HFFc6 (cell line): Measurements from ENCODE around the gene CACHD1. TPM values are rescaled to one million over a fixed set of nuclear protein-coding genes. Genes with fewer than 3 reads are reported as not detected.

Experiments
- DNase-seq: peaks from one replicate; pipeline ENCODE4 v3.0.0-alpha.2; 2018
- H3K27ac Mint-ChIP-seq: 2 replicates; pipeline ENCODE4 v1.8.0; 2020; ENCODE audit warnings: mild to moderate bottlenecking, mixed read lengths
- H3K27me3 Mint-ChIP-seq: 2 replicates; pipeline ENCODE4 v1.8.0; 2021; ENCODE audit warnings: mild to moderate bottlenecking, moderate library complexity, mixed read lengths; ENCODE audit not compliant: insufficient read depth
- H3K36me3 Mint-ChIP-seq: 2 replicates; pipeline ENCODE4 v1.8.0; 2021; ENCODE audit warnings: low read depth, mixed read lengths
- H3K4me1 Mint-ChIP-seq: 2 replicates; pipeline ENCODE4 v1.8.0; 2020; ENCODE audit warnings: low read depth, mixed read lengths
- H3K4me3 Mint-ChIP-seq: 2 replicates; pipeline ENCODE4 v1.8.0; 2020; ENCODE audit warnings: mild to moderate bottlenecking, moderate library complexity, mixed read lengths
- H3K9me3 Mint-ChIP-seq: 2 replicates; pipeline ENCODE4 v1.8.0; 2020; ENCODE audit warnings: mild to moderate bottlenecking, mixed read lengths
- total RNA-seq, 6 experiments: library from RNA; stranded (reverse); fragmentation: NEBNext Ultra II Directional; extraction: Animal tissue kit (Norgen Biotek cat#: 25700); gene quantifications; 2 replicates in 1 of 6; 3 replicates in 5 of 6; pipeline ENCODE4 v1.2.3, GENCODE V29; 2021
- TF ChIP-seq, protein P1 (sequence below): fragments of 200-600 bp; sonication (generic); IDR thresholded peaks from 2 replicates; pipeline ENCODE4 v1.5.0; 2021; ENCODE audit warnings: antibody characterized with exemption, mild to moderate bottlenecking

The CACHD1 gene
- total RNA-seq, 6 experiments from 2014 or later = 3.9 to 5.5 (median 5.1) TPM

DNA sequence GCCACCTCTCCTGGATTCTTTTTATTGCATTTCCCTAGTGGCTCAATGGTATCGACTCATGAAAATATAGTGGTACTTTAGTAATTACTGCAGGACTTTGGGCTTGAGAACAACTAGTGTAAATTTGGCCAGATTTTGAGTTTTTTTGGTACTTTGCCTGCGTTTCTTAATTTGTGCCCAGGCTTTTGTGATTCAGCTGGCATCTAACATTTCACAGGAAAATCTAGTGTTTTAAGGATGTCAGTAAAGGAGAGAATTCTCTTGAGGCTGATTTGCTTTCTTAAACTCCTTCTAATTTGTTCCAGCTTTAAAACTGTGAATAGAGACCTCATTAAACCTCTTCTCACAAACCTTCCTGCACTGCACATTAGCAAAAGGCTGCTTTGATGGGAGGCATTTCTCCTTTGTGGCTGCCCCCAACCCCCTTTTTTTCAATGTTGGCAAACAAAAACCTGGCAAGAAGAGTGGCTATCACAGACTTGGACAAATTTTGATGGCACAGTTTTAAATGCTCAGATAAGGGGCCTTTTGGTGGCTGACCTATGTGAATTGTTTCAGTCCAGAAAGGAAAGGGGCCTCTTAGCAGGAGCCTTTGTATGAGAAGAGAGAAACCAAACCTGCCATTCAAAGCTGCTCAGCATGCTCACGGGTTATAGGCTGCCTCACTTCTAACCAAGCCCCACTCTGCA lies 161.6 kb downstream of the CACHD1 start:
- DNase-seq = no peak
- Mint-ChIP-seq H3K27ac (no peak overlapping the region), H3K4me3 (no peak overlapping the region), H3K36me3 (no peaks in the 10 kb centered on the region), H3K9me3 (no peaks in the 10 kb centered on the region), H3K27me3 (peaks cover 1% of the 10 kb centered on the region; the same call in 1 of the 2 replicates), H3K4me1 (no peaks in the 10 kb centered on the region)
- TF ChIP-seq, protein P1, sequence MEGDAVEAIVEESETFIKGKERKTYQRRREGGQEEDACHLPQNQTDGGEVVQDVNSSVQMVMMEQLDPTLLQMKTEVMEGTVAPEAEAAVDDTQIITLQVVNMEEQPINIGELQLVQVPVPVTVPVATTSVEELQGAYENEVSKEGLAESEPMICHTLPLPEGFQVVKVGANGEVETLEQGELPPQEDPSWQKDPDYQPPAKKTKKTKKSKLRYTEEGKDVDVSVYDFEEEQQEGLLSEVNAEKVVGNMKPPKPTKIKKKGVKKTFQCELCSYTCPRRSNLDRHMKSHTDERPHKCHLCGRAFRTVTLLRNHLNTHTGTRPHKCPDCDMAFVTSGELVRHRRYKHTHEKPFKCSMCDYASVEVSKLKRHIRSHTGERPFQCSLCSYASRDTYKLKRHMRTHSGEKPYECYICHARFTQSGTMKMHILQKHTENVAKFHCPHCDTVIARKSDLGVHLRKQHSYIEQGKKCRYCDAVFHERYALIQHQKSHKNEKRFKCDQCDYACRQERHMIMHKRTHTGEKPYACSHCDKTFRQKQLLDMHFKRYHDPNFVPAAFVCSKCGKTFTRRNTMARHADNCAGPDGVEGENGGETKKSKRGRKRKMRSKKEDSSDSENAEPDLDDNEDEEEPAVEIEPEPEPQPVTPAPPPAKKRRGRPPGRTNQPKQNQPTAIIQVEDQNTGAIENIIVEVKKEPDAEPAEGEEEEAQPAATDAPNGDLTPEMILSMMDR = no peak

DNA sequence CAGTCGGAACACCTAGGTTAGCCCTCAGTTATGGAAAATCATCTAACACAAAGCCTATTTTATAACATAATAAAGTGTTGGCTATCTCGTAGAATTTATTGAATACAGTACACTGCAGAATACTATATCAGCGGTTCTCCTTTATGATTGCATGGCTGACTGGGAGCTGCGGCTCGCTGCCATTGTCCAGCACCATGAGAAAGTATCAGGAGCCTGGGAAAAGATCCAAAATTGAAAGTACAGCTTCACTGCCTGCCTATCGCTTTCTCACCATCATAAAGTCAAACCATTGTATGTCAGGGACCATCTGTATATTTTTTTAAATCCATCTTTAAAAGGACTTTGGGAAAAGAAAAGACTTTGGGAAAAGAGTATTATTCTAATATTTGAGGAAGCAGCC lies 163.0 kb downstream of the CACHD1 start:
- Mint-ChIP-seq H3K27ac (no peak overlapping the region), H3K4me3 (no peak overlapping the region), H3K36me3 (no peaks in the 10 kb centered on the region), H3K9me3 (no peaks in the 10 kb centered on the region), H3K4me1 (no peaks in the 10 kb centered on the region), H3K27me3 (peaks cover 1% of the 10 kb centered on the region; the same call in 1 of the 2 replicates)
- TF ChIP-seq, protein P1 = no peak
- no peak for DNase-seq

DNA sequence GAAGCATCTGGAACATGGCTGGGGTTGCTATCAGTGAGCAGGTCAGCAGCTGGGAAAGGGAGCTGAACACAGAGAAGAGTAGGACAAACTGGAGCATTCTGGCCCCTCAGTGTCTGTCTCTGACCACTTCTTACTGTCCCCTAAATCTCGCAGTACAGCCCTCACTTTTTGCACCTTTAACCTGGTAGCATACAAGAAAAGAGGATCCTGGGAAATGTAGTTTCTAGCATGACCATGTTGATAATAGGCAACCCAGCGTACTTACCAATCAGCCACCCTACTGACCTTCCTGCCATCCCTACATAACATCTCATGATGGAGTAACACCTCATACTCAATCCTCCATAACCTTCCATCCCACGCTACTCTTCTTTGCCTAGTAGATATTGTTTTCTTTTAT lies 175.8 kb downstream of the CACHD1 start:
- Mint-ChIP-seq H3K9me3 (no peaks in the 10 kb centered on the region), H3K36me3 (no peaks in the 10 kb centered on the region), H3K27ac (no peak overlapping the region), H3K4me1 (no peaks in the 10 kb centered on the region), H3K4me3 (no peak overlapping the region), H3K27me3 (no peaks in the 10 kb centered on the region)
- TF ChIP-seq, protein P1 = no peak
- DNase-seq = no peak

DNA sequence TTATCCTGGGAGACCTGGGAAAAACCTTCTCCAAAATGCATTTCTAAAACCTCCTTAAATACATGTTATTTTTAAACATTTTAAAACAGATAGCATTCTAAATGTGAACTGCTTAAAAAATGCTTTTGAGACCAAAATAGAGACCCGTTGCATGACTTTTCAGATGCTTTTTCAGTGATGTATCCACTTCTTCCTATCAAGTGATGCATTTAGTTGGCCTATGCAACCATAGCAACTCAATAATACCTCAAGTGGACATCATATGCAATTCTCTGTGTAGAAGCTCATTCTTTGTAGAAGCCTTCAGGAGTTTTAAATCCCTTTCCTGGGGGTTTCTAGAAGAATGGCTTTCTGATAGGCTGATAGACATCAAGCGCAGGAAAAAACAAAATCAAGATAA lies 180.5 kb downstream of the CACHD1 start:
- TF ChIP-seq, protein P1 = no peak
- DNase-seq = peak; percentile 7
- Mint-ChIP-seq H3K4me1 (peaks cover 9% of the 10 kb centered on the region), H3K27me3 (no peaks in the 10 kb centered on the region), H3K9me3 (no peaks in the 10 kb centered on the region), H3K4me3 (no peak overlapping the region), H3K27ac (no peak overlapping the region), H3K36me3 (no peaks in the 10 kb centered on the region)

DNA sequence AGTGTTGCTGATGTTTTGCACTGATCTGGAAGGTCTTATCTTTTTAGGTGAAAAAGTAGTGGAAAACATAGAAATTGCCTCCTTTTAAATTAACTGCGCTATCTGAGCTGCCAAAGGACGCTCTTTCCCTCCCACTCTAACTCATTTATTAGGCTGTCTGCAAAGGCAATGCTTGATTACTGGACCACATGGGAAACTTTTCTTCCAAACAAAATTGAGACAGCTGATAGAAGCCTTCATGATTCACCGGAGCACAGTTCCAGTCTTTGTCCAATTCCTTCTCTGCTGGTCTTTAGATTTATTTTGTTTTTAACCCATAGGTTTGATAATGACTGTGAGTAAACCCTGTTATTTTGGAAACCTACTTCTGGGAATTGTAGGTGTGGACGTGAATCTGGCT lies 181.9 kb downstream of the CACHD1 start:
- no peak for DNase-seq
- Mint-ChIP-seq H3K9me3 (no peaks in the 10 kb centered on the region), H3K36me3 (no peaks in the 10 kb centered on the region), H3K27ac (no peak overlapping the region), H3K4me3 (no peak overlapping the region), H3K4me1 (peaks cover 9% of the 10 kb centered on the region), H3K27me3 (no peaks in the 10 kb centered on the region)
- TF ChIP-seq, protein P1 = no peak
